HG03460 (cell line): Measurements from ENCODE around the gene IL10RA.

Experiments used
- ATAC-seq: cut with Tn5 transposase; IDR thresholded peaks from one replicate; pipeline ENCODE4 v1.9.1; 2021; ENCODE audit not compliant: unreplicated experiment

IL10RA gene

DNA sequence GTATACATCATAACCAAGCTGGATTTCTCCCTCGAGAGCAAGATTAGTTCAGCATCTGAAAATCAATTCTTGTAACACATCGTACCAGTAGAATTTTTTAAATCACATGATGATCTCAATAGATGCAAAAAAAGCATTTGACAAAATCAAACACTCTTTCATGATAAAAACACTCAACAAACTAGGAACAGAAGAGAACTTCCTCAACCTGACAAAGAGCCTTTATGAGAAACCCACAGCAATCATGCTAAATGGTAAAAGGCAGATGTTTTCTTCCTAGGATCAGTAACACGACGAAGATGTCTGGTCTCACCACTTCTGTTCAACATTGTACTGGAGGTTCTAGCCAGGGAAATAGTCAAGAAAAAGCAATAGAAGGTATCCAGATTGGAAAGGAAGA is 56.6 kb downstream of the IL10RA start:
- no peak for ATAC-seq

DNA sequence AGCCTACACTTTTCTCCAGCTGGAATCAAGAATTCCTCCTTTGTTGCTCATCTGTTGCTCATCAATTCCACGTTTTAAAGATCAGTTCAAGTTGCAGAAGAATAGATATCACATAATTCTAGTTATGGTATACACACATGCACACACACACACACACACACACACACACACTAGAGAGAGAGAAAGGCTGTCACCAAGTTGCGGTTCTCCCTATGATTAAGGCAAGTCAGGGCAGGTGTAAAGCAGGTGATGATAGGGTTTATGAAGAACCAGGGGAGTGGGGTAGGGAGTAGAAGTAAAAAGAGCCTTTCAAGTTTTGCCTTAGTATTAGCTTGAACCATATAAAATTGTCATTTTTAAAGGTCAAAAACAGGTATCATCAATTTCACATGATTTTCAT is 59.0 kb downstream of the IL10RA start:
- no peak for ATAC-seq

DNA sequence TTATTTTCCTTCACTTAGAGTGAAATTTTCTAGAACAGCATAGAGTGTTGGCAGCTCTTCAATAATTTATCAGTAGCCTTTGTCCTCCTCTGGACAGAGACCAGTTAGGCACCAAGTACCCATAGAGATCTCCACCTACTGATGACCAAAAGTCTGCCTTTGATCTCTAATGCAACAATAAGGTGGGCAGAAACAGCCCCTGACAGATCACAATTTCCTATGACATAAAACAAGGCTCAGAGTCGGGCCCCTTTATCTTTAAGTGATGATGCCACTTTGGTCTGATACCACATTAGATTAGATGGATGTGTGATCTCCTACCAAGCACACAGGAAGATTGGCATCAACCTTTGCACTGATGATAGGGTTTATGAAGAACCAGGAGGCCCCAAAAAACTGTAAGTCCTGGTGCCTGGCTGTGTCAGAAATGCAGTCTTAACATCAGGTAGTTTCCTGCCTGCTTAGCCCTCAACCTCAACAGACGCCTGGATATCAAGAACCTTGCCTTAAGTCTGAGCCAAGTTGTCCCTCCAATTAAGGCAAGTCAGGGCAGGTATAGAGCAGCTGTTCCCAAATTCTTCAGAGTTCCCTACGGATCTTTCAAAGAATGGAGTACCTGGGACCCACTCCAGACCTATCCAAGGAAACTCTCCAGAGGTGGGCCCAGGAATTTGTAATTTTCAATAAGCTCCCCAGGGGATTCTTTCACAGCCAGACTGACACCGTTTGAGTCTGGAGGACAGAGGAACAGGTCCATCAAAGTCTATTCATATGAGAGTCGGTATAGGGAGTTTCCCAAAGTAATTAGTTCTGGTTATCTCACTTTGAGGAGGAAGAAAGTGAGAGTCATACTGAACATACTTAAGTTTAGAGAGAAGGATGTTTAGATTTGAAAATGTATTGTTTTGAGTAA is 60.1 kb downstream of the IL10RA start:
- no peak for ATAC-seq

- no peak for ATAC-seq
Observed at GRCh38 chr11:118046964-118047700, 60.9 kb downstream of the IL10RA start.

GRCh38 chr11:118047749-118048148 is 61.6 kb downstream of the IL10RA start:
- ATAC-seq, result no peak

DNA sequence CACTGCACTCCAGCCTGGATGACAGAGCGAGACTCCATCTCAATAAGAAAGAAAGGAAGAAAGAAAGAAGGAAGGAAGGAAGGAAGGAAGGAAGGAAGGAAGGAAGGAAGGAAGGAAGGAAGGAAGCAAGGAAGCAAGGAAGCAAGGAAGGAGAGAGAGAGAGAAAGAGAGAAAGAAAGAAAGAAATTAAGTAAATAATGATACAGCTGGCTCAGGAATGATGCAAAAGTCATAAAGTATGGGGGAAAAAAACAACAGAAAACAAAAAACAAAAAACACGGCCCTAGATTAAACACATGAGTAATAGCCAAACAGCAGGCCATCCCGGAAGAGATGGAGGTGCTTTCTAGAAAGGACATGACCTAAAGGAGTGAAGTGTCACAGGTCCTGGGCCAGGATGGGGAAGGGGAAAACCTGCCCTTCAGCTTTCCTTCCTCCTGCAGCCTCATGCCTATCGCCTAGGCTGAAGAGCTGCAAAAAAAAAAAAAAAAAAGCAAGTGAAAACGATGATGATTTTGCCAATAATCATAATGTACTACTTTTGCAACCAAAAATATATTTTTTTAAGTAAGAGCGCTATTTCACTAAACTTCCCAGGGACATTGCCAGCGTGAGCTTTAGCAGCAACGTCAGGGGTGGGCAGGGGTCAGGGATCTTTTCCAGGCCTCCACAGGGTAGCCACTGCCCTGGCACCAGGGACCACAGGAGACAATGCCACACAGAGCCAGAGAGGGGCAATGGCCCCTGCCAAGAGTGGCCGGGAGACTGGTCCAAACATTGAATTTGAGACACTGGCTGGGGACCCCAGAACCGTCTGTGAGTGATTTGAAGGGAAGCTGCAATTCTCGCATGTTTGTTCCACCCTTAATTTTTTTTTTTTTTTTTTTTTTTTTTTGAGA is 62.5 kb downstream of the IL10RA start:
- no peak for ATAC-seq

- ATAC-seq, result no peak
Observed at GRCh38 chr11:118049771-118050170, 63.6 kb downstream of the IL10RA start.

DNA sequence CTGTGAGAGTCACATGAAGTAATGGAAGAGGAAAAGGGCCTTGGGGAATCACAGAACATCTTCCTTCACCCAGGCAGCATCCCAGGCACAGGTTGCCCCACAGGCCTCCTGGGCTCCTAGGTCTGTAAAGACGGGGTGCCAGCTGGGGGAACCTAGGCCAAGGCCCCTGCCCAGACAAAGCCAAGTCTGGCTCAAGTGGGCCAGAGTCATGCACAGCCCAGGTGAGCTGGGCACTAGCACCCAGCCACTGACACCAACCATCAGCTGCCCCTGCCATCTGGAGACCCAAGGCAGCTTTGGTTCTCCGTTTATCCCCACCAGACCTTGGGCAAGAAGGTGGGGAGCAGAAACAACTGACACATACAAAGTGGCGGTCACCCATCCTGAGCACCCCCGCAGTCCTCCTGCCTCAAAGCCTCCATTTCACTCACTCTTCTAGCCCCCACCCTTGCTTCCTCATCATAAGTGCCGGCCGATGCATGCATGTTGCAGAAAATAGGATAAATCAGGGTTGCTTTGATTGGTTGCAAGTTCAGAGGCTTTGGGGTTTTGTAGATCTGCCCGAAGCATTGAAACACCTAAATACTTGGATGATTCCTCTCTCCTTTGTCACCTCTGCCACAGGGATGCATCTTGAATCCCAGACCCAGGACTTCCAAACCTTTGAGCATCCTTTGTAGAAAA is 64.2 kb downstream of the IL10RA start:
- no peak for ATAC-seq
